ENCODE results near the gene THAP8.
"Not testable (repeated sequence)": the region's sequence is repeated elsewhere in the genome, so short reads cannot be mapped to it uniquely, and the experiment has no call there.

THAP8 gene

DNA sequence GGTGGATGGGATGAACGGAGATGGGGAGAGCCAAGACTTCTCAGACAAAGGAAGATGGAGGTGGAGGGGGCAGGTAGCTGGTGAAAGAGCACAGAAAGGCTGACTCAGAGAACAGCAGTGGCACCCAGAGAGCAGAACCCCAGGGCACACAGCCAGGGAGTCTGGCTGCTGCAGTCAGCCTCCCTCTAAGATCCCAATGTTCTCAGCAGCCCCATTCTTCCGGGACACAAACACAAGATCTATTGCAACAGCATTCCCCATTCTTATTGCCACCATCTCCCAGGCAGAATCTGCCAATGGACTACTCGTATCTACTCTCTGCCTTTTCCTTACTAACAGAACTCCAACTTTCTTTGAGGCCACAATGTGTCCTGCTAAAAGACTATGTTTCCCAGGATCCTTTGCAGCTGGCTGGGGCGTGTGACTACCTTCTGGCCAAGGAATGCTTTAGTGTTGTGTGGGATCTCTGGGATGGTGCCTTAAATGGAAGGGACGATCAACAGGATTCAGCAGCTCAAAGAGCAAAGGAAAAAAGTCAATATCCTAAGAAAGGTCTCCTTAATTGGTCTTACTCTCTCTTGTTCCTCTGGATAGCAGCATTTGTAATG lies 7.5 kb downstream of the THAP8 start:
- Histone ChIP-seq H3K4me1 (ENCODE audit: control insufficient read depth in 1 of 2, insufficient read depth in 2 of 2, low read length in 2 of 2) (peaks cover 1 to 27% of the 10 kb centered on the region in 2 donors), H3K27me3 (ENCODE audit: low read depth, low read length) (no peaks in the 10 kb centered on the region), H3K36me3 (ENCODE audit: control insufficient read depth in 1 of 2, insufficient read depth in 2 of 2, low read length in 2 of 2) (no peaks in the 10 kb centered on the region), H3K9me3 (ENCODE audit: control insufficient read depth in 1 of 2, low read length in 2 of 2) (no peaks in the 10 kb centered on the region), H3K4me3 (ENCODE audit: low read depth in 1 of 2, low read length in 2 of 2) (no peak overlapping the region), H3K27ac (ENCODE audit: low read length) (no peak overlapping the region)

DNA sequence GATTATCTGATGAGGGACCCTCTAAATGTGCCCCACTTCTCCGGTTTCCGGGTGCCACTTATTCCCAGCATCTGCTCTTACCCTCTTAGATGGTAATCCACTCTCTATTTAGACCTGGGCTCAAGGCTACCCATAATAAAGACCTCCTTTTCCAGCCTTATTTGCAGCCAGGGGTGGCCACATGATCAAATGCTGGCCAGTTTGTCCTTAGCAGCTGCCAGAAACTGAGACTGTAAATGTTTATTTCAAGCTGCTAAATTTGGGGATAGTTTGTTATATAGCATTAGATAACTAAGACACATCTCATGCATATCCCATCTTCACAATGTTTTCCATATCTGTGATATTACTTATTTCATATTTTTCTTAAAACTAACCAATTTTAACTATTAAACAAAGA lies 10.1 kb downstream of the THAP8 start:
- Histone ChIP-seq H3K36me3 (ENCODE audit: control insufficient read depth in 1 of 2, insufficient read depth in 2 of 2, low read length in 2 of 2) (peaks cover 0 to 6% of the 10 kb centered on the region in 2 donors), H3K4me1 (ENCODE audit: control insufficient read depth in 1 of 2, insufficient read depth in 2 of 2, low read length in 2 of 2) (peaks cover 4 to 27% of the 10 kb centered on the region in 2 donors), H3K27me3 (ENCODE audit: low read depth, low read length) (no peaks in the 10 kb centered on the region), H3K4me3 (ENCODE audit: low read depth in 1 of 2, low read length in 2 of 2) (no peak overlapping the region), H3K9me3 (ENCODE audit: control insufficient read depth in 1 of 2, low read length in 2 of 2) (no peaks in the 10 kb centered on the region), H3K27ac (ENCODE audit: low read length) (no peak overlapping the region)

DNA sequence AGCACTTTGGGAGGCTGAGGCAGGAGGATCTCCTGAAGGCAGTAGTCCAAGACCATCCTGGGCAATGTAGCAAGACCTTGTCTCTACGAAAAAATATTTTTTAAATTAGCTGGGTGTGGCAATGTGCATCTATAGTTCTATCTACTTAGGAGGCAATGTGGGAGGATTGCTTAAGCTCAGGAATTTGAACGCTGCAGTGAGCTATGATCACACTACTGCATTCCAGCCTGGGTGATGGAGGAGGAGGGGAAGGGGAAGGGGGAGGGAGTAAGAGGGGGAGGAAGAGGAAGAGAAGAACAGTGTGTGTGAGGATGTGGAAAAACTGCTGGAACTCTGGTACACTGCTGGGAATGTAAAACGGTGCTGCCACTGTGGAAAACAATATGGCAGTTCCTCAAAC lies 12.3 kb downstream of the THAP8 start:
- Histone ChIP-seq H3K27me3 (ENCODE audit: low read depth, low read length) (no peaks in the 10 kb centered on the region), H3K36me3 (ENCODE audit: control insufficient read depth in 1 of 2, insufficient read depth in 2 of 2, low read length in 2 of 2) (peaks cover 3 to 9% of the 10 kb centered on the region in 2 donors), H3K4me1 (ENCODE audit: control insufficient read depth in 1 of 2, insufficient read depth in 2 of 2, low read length in 2 of 2) (peaks cover 4 to 27% of the 10 kb centered on the region in 2 donors), H3K4me3 (ENCODE audit: low read depth in 1 of 2, low read length in 2 of 2) (no peak overlapping the region), H3K9me3 (ENCODE audit: control insufficient read depth in 1 of 2, low read length in 2 of 2) (no peaks in the 10 kb centered on the region), H3K27ac (ENCODE audit: low read length) (peak overlapping the region; percentile 45)

DNA sequence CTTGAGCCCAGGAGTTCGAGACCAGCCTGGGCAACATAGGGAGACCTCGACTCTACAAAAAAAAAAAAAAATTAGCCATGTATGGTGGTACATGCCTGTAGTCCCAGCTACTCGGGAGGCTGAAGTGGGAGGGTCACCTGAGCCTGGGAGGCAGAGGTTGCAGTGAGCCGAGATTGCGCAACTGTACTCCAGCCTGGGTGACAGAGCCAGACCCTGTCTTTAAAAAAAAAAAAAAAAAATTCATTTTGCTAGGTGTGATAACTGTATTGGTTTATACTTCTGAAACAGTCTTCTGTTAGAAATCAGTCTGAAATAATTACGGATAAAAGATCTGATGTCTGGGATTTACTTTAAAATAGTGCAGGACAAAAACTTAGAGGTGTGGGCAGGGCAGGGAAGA lies 13.0 kb downstream of the THAP8 start:
- H3K4me1 ChIP-seq (ENCODE audit: control insufficient read depth in 1 of 2, insufficient read depth in 2 of 2, low read length in 2 of 2): peaks cover 4 to 27% of the 10 kb centered on the region in 2 donors
- H3K9me3 ChIP-seq (ENCODE audit: control insufficient read depth in 1 of 2, low read length in 2 of 2); H3K27me3 ChIP-seq (ENCODE audit: low read depth, low read length); H3K36me3 ChIP-seq (ENCODE audit: control insufficient read depth in 1 of 2, insufficient read depth in 2 of 2, low read length in 2 of 2); H3K4me3 ChIP-seq (ENCODE audit: low read depth in 1 of 2, low read length in 2 of 2): not testable (repeated sequence)
- H3K27ac ChIP-seq (ENCODE audit: low read length): peak overlapping the region; percentile 45

DNA sequence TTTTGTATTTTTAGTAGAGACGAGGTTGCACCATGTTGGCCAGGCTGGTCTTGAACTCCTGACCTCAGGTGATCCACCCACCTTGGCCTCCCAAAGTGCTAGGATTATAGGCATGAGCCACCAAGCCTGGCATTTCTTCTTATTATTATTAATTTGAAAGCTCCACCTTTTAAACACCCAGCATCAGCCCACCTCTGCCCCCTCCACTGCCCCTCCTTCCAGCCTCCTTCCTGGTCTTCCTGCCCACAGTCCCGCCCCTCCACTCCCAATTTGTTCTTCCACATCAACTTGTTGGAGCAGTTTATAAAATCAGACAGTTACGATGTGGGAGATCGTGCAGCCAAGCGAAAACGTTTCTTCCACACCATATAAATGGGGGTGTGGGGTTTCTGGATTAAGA lies 13.6 kb downstream of the THAP8 start:
- no peaks in the 10 kb centered on the region for H3K9me3 ChIP-seq (ENCODE audit: control insufficient read depth in 1 of 2, low read length in 2 of 2)
- no peak overlapping the region for H3K27ac ChIP-seq (ENCODE audit: low read length)
- H3K4me1 ChIP-seq (ENCODE audit: control insufficient read depth in 1 of 2, insufficient read depth in 2 of 2, low read length in 2 of 2): peaks cover 4 to 24% of the 10 kb centered on the region in 2 donors
- H3K27me3 ChIP-seq (ENCODE audit: low read depth, low read length): no peaks in the 10 kb centered on the region
- H3K4me3 ChIP-seq (ENCODE audit: low read depth in 1 of 2, low read length in 2 of 2): no peak overlapping the region
- H3K36me3 ChIP-seq (ENCODE audit: control insufficient read depth in 1 of 2, insufficient read depth in 2 of 2, low read length in 2 of 2): peaks cover 3 to 9% of the 10 kb centered on the region in 2 donors

DNA sequence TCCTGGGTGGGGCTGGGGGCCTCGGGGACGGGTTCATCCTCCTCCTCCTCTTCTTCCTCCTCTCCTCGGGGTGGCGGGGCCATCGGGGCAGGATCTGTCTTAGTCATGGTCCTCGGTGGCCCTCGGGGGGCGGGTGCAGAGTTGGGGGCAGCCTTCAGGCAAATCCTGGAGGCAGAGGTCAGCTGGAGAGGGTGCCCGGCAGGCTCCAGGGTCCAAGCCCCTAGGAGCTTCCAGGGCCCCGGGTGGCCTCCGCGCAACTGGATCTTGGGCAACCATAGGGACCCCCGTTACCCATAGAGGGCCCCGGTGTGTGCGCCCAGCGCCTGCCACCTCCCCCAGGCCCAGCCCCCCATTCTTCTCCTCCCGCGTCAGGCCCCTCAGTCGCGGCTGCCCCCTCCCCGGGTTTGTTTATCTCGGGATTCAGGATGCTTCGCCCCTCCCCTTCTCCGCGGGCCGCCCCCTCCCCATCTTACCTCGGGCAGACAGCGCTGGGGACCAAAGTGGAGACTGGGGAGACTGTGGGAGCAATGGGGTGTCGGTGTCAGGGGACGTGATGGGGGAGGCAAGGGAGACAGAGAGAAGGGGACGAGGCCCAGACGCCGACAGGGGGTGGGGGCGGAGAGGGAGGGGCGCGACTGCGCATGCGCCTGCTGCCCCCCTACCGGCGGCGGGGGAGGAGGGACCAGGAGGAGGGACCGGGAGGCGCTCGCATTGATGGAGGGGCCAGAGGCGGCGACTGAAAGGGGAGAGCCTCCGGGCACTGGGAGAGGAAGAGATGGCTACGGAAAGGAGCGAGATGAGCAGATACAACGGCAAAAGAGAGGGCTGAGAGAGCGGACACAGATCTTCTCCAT lies 21.6 kb downstream of the THAP8 start, which contains the start of gene CLIP3:
Gene CLIP3, minus strand, starts transcription at position 623 of the 854 bp plus-strand sequence. Its CDS starts 516 bp downstream, at position 107.
- H3K27ac ChIP-seq (ENCODE audit: low read length): no peak within 1 kb of the TSS
- peaks cover 0 to 9% of the 10 kb centered on the region in 2 donors for H3K4me1 ChIP-seq (ENCODE audit: control insufficient read depth in 1 of 2, insufficient read depth in 2 of 2, low read length in 2 of 2)
- peaks cover 5 to 11% of the 10 kb centered on the region in 2 donors for H3K36me3 ChIP-seq (ENCODE audit: control insufficient read depth in 1 of 2, insufficient read depth in 2 of 2, low read length in 2 of 2)
- H3K27me3 ChIP-seq (ENCODE audit: low read depth, low read length): no peaks in the 10 kb centered on the region
- peak within 1 kb of the TSS; percentile 51 to 82 for H3K4me3 ChIP-seq (ENCODE audit: low read depth in 1 of 2, low read length in 2 of 2)
- no peaks in the 10 kb centered on the region for H3K9me3 ChIP-seq (ENCODE audit: control insufficient read depth in 1 of 2, low read length in 2 of 2)

DNA sequence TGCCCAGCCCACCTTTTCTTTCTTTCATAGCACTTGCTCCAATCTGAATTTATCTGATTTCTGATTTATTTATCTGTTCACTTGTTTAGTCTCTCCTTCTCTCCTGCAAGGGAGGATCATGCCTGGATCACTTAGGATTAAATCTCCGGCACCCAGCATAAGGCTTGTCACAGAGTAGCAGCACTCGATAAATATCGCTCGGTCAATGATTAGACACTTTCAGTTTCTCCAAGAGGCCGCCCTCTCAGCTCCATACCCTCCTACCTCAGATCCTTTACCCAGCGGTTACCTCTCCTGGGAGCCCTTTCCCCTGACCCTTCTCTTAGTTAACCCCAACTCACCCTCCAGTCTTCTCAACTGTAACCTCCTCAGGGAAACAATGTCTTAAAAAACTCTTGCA lies 22.8 kb downstream of the THAP8 start:
- Histone ChIP-seq H3K9me3 (ENCODE audit: control insufficient read depth in 1 of 2, low read length in 2 of 2) (no peaks in the 10 kb centered on the region), H3K27me3 (ENCODE audit: low read depth, low read length) (no peaks in the 10 kb centered on the region), H3K27ac (ENCODE audit: low read length) (no peak overlapping the region), H3K4me1 (ENCODE audit: control insufficient read depth in 1 of 2, insufficient read depth in 2 of 2, low read length in 2 of 2) (peaks cover 0 to 9% of the 10 kb centered on the region in 2 donors), H3K4me3 (ENCODE audit: low read depth in 1 of 2, low read length in 2 of 2) (no peak overlapping the region), H3K36me3 (ENCODE audit: control insufficient read depth in 1 of 2, insufficient read depth in 2 of 2, low read length in 2 of 2) (peaks cover 5 to 22% of the 10 kb centered on the region in 2 donors)

DNA sequence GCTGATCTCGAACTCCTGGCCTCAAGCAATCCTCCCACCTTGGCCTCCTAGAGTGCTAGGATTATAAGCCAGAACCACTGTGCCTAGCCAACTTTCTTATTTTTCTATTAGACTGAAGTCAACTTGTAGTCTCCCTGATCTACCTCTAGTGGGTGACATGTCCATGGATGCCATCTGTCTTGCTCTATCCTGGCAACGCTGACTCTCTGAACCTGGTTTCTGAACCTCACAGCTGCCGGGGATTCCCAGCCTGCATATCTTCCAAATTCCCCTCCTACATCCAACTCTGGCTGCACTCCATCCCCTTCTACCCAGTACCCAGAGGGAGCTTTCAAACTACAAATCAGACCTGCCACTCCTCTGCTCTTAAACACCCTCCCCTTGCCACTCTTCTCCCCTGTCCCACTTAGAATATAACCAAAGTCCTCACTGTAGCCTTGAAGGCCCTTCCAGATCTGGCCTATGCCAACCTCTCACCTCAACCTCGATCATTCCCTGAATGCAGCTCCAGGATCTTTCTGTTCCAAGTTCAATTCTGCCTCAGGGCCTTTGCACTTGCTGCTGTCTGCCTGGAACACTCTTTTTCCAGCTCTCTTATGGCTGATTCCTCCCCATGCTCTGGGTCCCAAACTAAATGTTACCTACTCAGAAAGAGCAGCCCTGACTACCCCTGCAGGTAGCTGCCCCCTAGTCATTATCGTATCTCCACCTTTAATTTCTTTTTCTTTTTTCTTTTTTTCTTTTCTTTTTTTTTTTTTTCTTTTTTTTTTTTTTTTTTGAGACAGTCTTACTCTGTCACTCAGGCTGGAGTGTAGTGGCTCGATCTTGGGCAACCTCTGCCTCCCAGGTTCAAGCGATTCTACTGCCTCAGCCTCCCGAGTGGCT lies 23.6 kb downstream of the THAP8 start:
- Histone ChIP-seq H3K4me3 (ENCODE audit: low read depth in 1 of 2, low read length in 2 of 2) (no peak overlapping the region), H3K27ac (ENCODE audit: low read length) (no peak overlapping the region), H3K4me1 (ENCODE audit: control insufficient read depth in 1 of 2, insufficient read depth in 2 of 2, low read length in 2 of 2) (peaks cover 0 to 9% of the 10 kb centered on the region in 2 donors), H3K9me3 (ENCODE audit: control insufficient read depth in 1 of 2, low read length in 2 of 2) (no peaks in the 10 kb centered on the region), H3K27me3 (ENCODE audit: low read depth, low read length) (no peaks in the 10 kb centered on the region), H3K36me3 (ENCODE audit: control insufficient read depth in 1 of 2, insufficient read depth in 2 of 2, low read length in 2 of 2) (peaks cover 10 to 30% of the 10 kb centered on the region in 2 donors)

DNA sequence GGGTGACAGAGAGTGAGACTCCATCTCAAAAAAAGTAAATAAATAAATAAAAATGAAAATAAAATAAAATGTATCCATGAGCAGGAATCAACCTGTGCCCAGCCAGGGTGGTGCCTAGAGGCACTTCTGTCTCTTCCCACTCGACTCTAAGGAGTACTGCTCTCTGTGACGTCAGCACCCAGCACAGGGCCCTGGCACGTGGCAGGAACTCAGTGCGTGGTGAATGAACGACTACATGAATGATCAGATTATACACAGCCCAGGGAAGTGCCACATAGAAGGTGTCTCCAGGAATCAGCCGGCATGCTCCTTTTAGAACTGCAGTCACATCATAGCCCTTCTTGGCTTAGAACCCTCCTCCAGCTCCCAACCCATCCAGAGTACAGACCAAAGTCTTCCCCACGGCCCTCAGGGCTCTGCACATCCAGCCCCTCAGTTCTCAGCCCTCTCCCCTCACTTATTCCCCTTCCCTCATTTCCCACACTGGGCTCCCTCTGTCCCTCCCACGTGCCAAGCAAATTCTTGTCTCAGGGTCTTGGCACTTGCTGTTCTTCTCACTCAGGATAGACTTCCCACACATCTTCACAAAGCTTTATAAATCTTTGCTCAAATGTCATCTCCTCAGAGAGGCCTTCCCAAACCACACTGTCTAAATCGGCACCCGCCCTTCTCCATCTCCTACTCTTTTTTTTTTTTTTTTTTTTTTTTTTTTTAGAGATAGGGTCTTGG lies 25.6 kb downstream of the THAP8 start:
- H3K36me3 ChIP-seq (ENCODE audit: control insufficient read depth in 1 of 2, insufficient read depth in 2 of 2, low read length in 2 of 2): peaks cover 5 to 31% of the 10 kb centered on the region in 2 donors
- H3K4me1 ChIP-seq (ENCODE audit: control insufficient read depth in 1 of 2, insufficient read depth in 2 of 2, low read length in 2 of 2): peaks cover 0 to 9% of the 10 kb centered on the region in 2 donors
- no peak overlapping the region for H3K4me3 ChIP-seq (ENCODE audit: low read depth in 1 of 2, low read length in 2 of 2)
- H3K27me3 ChIP-seq (ENCODE audit: low read depth, low read length): no peaks in the 10 kb centered on the region
- H3K9me3 ChIP-seq (ENCODE audit: control insufficient read depth in 1 of 2, low read length in 2 of 2): no peaks in the 10 kb centered on the region
- no peak overlapping the region for H3K27ac ChIP-seq (ENCODE audit: low read length)

DNA sequence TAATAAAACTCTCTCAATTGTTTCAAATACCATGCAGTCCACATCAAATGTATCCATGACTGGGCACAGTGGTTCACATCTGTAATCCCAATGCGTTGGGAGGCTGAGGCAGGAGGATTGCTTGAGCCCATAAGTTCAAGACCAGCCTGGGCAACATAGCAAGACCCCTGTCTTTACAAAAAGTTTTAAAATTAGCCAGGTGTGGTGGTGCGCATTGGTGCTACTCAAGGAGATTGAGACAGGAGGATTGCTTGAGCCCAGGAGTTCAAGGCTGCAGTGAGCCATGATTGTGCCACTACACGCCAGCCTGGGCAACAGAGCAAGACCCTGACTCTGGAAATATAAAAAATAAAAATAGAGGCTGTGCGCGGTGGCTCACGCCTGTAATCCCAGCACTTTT lies 26.4 kb downstream of the THAP8 start:
- no peak overlapping the region for H3K27ac ChIP-seq (ENCODE audit: low read length)
- H3K27me3 ChIP-seq (ENCODE audit: low read depth, low read length): no peaks in the 10 kb centered on the region
- no peak overlapping the region for H3K4me3 ChIP-seq (ENCODE audit: low read depth in 1 of 2, low read length in 2 of 2)
- peaks cover 0 to 4% of the 10 kb centered on the region in 2 donors for H3K4me1 ChIP-seq (ENCODE audit: control insufficient read depth in 1 of 2, insufficient read depth in 2 of 2, low read length in 2 of 2)
- peaks cover 5 to 37% of the 10 kb centered on the region in 2 donors for H3K36me3 ChIP-seq (ENCODE audit: control insufficient read depth in 1 of 2, insufficient read depth in 2 of 2, low read length in 2 of 2)
- no peaks in the 10 kb centered on the region for H3K9me3 ChIP-seq (ENCODE audit: control insufficient read depth in 1 of 2, low read length in 2 of 2)

Measured in muscle layer of duodenum (tissue), 2 donors.